GM19324 (cell line): ENCODE data around the gene MRPL52.
"Not testable (repeated sequence)": the region's sequence is repeated elsewhere in the genome, so short reads cannot be mapped to it uniquely, and the experiment has no call there.

Source experiments
- ATAC-seq: cut with Tn5 transposase; IDR thresholded peaks from one replicate; pipeline ENCODE4 v1.9.1; 2021; ENCODE audit warnings: mild to moderate bottlenecking, moderate library complexity; ENCODE audit not compliant: unreplicated experiment, low FRiP score

The MRPL52 gene

GRCh38 chr14:22837750-22838538 is 8.3 kb downstream of the MRPL52 start:
- ATAC-seq: no peak

- ATAC-seq: no peak
Observed at GRCh38 chr14:22838631-22839041, 8.9 kb downstream of the MRPL52 start.

- no peak for ATAC-seq
Observed at GRCh38 chr14:22839159-22839779, 9.6 kb downstream of the MRPL52 start.

- ATAC-seq: no peak
Observed at GRCh38 chr14:22841311-22841710, 11.6 kb downstream of the MRPL52 start.

GRCh38 chr14:22841769-22842168 is 12.1 kb downstream of the MRPL52 start:
- no peak for ATAC-seq

GRCh38 chr14:22842211-22843122 is 12.8 kb downstream of the MRPL52 start:
- no peak for ATAC-seq

GRCh38 chr14:22843123-22843925 is 13.6 kb downstream of the MRPL52 start:
- no peak for ATAC-seq

GRCh38 chr14:22844221-22845102 is 14.8 kb downstream of the MRPL52 start:
- ATAC-seq: no peak

GRCh38 chr14:22845103-22845394 is 15.4 kb downstream of the MRPL52 start:
- no peak for ATAC-seq

- ATAC-seq: no peak
Observed at GRCh38 chr14:22845821-22846625, 16.3 kb downstream of the MRPL52 start.

- ATAC-seq: no peak
Observed at GRCh38 chr14:22846811-22847307, 17.2 kb downstream of the MRPL52 start.

GRCh38 chr14:22847661-22848341 is 18.1 kb downstream of the MRPL52 start:
- no peak for ATAC-seq

- ATAC-seq: no peak
Observed at GRCh38 chr14:22848351-22849164, 18.9 kb downstream of the MRPL52 start.

- no peak for ATAC-seq
Observed at GRCh38 chr14:22849212-22849819, 19.6 kb downstream of the MRPL52 start.

GRCh38 chr14:22850944-22851764 is 21.5 kb downstream of the MRPL52 start:
- no peak for ATAC-seq

- ATAC-seq: not testable (repeated sequence)
Observed at GRCh38 chr14:22852178-22852577, 22.5 kb downstream of the MRPL52 start.
